GM19035 (cell line): ENCODE results near the gene FBXO45.
"Not testable (repeated sequence)": the region's sequence is repeated elsewhere in the genome, so short reads cannot be mapped to it uniquely, and the experiment has no call there.

Experiments used
- ATAC-seq: cut with Tn5 transposase; IDR thresholded peaks from one replicate; pipeline ENCODE4 v1.9.1; 2021; ENCODE audit not compliant: unreplicated experiment

The FBXO45 gene

GRCh38 chr3:196555295-196555694 lies 13.2 kb upstream of the FBXO45 start:
- no peak for ATAC-seq

GRCh38 chr3:196557236-196557635 lies 11.2 kb upstream of the FBXO45 start:
- no peak for ATAC-seq

GRCh38 chr3:196558476-196558875 lies 10.0 kb upstream of the FBXO45 start:
- ATAC-seq: no peak

DNA sequence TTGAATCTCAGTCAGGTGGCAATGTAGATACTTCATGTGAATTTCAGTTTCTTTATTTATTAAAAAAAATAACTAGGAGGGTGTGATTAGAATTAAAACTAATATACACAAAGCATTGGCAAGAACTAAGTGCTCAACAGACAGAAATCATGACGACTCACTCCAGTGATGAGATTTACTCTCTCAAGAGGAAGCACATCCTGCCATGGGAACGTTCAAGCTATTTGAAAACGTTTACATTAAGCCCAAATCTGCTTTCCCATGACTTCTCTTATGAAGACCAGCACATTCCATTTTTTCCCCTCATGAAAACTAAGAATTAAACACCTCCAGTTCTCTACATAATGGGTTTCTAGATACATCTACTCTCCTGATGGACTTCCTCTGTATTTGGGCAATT lies 8.6 kb upstream of the FBXO45 start:
- ATAC-seq: no peak

GRCh38 chr3:196563721-196564225 lies 4.7 kb upstream of the FBXO45 start:
- ATAC-seq: no peak

GRCh38 chr3:196569003-196569516 lies 600 bp downstream of the FBXO45 start:
- peak; percentile 40 for ATAC-seq

DNA sequence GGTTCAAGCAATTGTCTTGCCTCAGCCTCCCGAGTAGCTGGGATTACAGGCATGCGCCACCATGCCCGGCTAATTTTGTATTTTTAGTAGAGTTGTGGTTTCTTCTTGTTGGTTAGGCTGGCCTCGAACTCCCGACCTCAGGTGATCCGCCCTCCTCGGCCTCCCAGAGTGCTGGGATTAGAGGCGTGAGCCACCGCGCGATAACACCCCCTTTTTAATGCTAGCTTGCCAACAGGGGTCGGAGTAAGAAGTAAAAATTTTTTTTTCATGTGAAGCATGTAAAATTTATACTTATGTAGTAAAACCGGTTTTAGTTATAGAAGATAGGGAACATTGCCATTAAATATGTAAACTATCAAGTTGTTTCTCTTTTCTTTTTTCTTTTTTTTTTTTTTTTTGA lies 1.9 kb downstream of the FBXO45 start:
- ATAC-seq: not testable (repeated sequence)

- ATAC-seq: no peak
These were observed 3.9 kb downstream of the FBXO45 start for GRCh38 chr3:196572389-196572788.

DNA sequence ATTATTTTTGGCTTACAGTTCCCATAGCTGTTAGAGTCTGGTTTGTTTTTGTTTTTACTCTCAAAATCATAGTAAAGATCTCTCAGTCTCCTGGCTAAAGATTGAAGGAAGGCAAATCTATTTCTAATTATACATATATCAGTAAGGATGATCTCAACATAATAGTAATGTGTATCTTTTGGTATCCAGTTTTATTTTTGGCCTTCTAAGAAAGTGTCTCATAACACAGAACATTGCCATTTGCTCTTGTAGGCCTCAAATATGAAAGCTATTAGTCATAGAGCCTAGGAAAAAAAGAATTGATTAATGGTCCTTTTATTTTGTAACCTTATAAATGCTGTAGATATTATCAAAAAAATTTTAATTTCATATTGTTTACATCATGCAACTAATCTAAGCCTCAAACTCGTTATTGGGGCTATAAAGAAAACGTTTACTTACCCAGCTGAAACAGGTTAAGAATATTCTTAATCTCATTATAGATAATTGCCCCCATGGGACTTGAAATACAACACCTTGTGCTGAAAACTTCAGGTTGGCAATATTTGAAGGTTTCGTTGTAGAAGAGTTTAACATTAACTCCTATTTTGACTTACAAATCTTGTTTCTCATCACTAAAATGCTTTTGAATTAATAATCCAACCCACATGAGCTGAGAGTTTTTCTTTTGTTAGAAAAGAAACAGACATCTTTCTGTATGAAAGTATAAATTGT lies 16.7 kb downstream of the FBXO45 start:
- no peak for ATAC-seq

DNA sequence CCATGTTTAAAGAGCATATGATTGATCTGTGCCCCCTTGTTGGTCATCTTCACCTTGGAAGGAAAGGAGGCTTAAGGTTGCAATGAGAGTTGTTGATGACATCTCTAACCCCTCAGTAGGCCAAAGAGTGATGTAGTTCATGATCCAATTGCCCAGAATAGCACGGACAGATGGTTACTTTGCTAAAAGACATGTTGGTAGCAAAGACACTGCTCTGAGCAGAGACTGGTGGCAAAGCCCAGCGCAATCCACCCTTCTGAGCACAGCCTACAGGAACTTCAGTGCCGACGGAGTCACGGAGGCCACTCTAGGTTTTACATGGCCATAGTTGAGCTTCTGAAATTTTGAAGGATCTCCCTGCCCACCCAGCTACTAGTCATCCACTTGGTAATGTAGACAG lies 21.8 kb downstream of the FBXO45 start:
- ATAC-seq: no peak

DNA sequence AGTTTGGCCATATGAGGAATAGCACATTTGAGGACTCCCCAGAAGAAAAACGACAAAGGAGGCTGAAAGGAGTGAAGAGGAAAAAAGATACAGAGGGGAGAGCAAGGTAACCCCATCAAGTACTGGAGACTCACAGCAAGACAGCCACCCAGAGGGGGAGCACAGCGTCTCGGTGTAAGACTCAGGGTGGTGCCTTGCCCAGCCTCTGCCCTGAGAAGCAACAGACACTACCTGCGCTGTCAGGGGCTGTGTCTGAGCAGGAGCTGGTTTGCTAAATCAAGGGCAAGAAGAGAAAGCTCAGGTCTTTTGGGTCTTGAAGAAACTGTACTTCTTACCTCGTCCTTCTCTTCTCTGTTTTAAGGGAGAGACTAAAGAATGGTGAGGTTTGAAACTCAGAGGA lies 27.9 kb downstream of the FBXO45 start:
- ATAC-seq: no peak

- not testable (repeated sequence) for ATAC-seq
These were observed 29.7 kb downstream of the FBXO45 start for GRCh38 chr3:196597971-196598733.

- ATAC-seq: no peak
These were observed 31.3 kb downstream of the FBXO45 start for GRCh38 chr3:196599734-196600128.

GRCh38 chr3:196600359-196600758 lies 31.9 kb downstream of the FBXO45 start:
- no peak for ATAC-seq

GRCh38 chr3:196602673-196603072 lies 34.2 kb downstream of the FBXO45 start:
- ATAC-seq: no peak

DNA sequence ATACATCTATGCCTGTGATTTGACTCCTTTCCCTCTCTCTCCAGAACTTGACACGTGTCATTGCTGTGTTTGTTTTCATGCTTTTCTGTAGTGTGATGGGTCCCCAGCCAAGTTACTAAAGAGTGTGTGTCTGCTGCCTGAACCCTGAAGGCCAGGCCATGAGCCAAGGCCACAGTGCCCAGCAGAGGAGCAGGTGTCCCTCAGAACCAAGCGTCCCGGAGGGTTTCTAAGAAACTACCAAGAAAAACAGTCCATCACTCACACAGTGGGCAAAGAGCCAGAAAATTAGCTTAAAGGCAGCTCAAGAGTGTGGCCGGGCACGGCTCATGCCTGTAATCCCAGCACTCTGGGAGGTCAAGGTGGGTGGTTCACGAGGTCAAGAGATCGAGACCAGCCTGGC lies 35.2 kb downstream of the FBXO45 start:
- ATAC-seq: no peak

DNA sequence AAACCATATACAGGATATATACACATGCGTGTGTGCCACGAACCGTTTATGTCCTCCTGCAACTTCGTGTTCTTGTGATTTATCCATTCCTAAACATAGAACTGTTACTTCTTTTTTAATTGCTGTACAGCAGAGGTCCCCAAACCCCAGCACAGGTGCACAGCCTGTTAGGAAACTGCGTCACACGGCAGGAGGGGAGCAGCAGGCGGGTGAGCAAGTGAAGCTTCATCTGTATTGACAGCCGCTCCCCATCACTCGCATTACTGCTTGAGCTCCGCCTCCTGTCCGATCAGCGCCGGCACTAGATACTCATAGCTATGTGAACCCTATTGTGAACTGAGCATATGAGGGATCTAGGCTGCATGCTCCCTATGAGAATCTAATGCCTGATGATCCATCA lies 36.1 kb downstream of the FBXO45 start:
- ATAC-seq: no peak

DNA sequence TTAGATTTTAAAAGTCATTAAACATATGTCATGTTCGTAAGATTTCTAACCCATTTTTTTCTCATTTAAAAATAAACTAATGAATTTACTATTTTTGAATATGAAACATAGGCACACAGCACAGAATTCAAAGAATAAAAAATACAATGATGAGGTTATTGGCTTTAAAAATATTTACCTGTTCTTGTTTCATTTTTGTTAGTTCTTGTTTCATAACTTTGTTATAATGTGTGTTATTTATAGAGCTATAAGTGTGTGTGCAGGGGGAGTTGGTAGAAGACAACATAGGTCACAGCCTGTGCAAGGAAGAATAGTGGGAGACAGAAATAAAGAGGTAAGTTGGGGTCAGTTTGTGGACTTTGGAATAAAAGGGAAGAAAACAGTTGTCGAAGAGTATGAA lies 40.2 kb downstream of the FBXO45 start:
- no peak for ATAC-seq

GRCh38 chr3:196609343-196609775 lies 40.9 kb downstream of the FBXO45 start:
- ATAC-seq: peak; percentile 82

- ATAC-seq: no peak
These were observed 41.5 kb downstream of the FBXO45 start for GRCh38 chr3:196609805-196610515.

DNA sequence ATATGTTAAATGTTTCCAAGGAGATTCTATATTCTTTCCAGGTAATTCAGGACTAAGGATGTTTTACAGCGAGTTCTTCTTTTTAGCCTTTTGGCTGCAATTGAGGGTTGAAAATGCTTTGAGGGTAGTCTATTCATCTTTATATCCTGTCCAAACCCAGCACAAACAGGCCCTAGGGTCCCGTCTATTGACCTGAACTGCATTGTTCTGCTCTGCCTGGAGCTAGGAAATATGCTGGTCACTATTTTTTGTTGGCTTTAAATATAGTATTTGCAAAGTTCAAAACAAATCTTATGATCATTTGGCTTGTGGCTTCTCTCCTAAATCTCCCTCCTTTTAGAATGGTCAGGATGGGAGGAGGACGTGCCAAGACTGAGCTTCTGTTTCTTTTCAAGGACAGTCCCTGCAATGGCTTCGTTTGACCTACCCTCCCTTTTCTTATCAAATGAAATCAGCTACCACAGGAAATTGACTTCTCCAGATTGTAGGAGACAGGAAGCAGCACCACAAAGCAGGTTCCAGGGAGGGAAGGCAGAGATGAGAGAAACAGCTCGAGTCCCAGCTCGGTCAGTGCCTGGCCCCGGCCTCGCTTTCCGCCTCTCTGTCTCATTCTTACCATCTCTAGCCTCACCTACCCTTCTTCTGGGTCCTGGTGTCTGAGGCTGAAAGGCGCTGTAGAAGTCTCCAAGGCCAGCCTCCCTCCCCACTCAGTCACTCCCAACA lies 43.5 kb downstream of the FBXO45 start:
- ATAC-seq: no peak
